ENCODE data around the gene ERP29. TPM values are rescaled to one million over a fixed set of nuclear protein-coding genes. Genes with fewer than 3 reads are reported as not detected.
"Not testable (repeated sequence)": the region's sequence is repeated elsewhere in the genome, so short reads cannot be mapped to it uniquely, and the experiment has no call there.

ERP29 gene
- total and polyA plus RNA-seq, 4 donors = 60.9 to 150 (median 115) TPM

DNA sequence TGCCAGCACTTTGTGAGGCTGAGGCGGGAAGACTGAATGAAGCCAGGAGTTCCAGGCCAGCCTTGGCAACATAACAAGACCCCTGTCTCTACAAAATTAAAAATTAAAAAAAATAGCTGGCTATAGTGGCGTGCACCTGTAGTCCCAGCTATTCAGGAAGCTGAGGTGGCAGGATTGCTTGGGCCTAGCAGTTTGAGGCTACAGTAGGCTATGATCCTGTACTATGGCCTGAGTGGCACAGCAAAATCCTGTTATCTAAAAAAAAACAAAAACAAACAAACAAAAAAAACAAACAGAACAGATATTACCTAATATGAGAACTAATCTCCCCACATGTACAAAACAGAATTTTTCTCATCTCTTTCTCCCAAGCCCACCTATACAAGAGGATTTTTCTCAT lies 15.9 kb upstream of the ERP29 start:
- H3K27ac ChIP-seq (ENCODE audit: low read depth in 1 of 2, low read length in 1 of 2) = no peak overlapping the region
- no peak overlapping the region for H3K4me3 ChIP-seq
- H3K9me3 ChIP-seq (ENCODE audit: control insufficient read depth in 4 of 4, insufficient read depth in 3 of 4, low read length in 3 of 4) = no peaks in the 10 kb centered on the region
- TF ChIP-seq, protein P1, sequence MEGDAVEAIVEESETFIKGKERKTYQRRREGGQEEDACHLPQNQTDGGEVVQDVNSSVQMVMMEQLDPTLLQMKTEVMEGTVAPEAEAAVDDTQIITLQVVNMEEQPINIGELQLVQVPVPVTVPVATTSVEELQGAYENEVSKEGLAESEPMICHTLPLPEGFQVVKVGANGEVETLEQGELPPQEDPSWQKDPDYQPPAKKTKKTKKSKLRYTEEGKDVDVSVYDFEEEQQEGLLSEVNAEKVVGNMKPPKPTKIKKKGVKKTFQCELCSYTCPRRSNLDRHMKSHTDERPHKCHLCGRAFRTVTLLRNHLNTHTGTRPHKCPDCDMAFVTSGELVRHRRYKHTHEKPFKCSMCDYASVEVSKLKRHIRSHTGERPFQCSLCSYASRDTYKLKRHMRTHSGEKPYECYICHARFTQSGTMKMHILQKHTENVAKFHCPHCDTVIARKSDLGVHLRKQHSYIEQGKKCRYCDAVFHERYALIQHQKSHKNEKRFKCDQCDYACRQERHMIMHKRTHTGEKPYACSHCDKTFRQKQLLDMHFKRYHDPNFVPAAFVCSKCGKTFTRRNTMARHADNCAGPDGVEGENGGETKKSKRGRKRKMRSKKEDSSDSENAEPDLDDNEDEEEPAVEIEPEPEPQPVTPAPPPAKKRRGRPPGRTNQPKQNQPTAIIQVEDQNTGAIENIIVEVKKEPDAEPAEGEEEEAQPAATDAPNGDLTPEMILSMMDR (IDR thresholded peaks at IDR 0.05; ENCODE audit: control extremely low read depth, extremely low read depth) = no peak
- DNase-seq = no peak
- no peak for ATAC-seq (ENCODE audit: insufficient read depth, low FRiP score)
- no peak overlapping the region for H3K9ac ChIP-seq (ENCODE audit: insufficient read depth in 1 of 2, low read length in 2 of 2)
- H3K27me3 ChIP-seq (ENCODE audit: control insufficient read depth in 3 of 3, insufficient read depth in 3 of 3, low read length in 2 of 3) = no peaks in the 10 kb centered on the region
- WGBS, 2 donors = 97% methylated on average over 2 of the region's 2 CpGs
- peaks cover 0 to 5% (median 0%) of the 10 kb centered on the region in 5 donors for H3K4me1 ChIP-seq (ENCODE audit: control insufficient read depth in 5 of 5, insufficient read depth in 5 of 5, low read length in 5 of 5)
- peaks cover 0 to 2% (median 0%) of the 10 kb centered on the region in 4 donors for H3K36me3 ChIP-seq (ENCODE audit: control insufficient read depth in 4 of 4, insufficient read depth in 4 of 4, low read length in 4 of 4)

DNA sequence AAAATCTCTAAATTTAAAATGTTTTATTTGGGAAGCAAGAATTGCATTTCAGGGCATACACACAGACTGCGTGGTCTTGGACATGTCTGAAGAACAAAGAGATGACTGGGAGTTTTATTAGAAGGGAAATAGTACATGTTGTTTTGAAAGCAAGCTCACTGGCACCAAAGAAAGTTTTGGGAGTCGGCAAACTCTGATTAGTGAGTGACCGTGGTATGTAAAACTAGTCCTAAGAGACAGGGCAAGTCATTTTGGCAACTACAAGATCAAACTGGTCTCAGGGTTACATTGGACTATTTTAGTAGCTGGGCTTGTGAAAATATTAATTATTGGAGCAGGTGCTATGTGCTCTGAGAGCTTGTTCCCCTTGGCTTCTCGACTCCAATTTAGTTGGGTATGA lies 15.2 kb upstream of the ERP29 start:
- 93 to 96% methylated on average over 4 of the region's 4 CpGs for WGBS, 2 donors
- H3K4me1 ChIP-seq (ENCODE audit: control insufficient read depth in 5 of 5, insufficient read depth in 5 of 5, low read length in 5 of 5) = peaks cover 0 to 5% (median 0%) of the 10 kb centered on the region in 5 donors
- no peak overlapping the region for H3K4me3 ChIP-seq
- ATAC-seq (ENCODE audit: insufficient read depth, low FRiP score) (no peak), DNase-seq (no peak)
- TF ChIP-seq, protein P1 (IDR thresholded peaks at IDR 0.05; ENCODE audit: control extremely low read depth, extremely low read depth) = no peak
- H3K27me3 ChIP-seq (ENCODE audit: control insufficient read depth in 3 of 3, insufficient read depth in 3 of 3, low read length in 2 of 3) = no peaks in the 10 kb centered on the region
- H3K9ac ChIP-seq (ENCODE audit: insufficient read depth in 1 of 2, low read length in 2 of 2) = no peak overlapping the region
- H3K9me3 ChIP-seq (ENCODE audit: control insufficient read depth in 4 of 4, insufficient read depth in 3 of 4, low read length in 3 of 4) = no peaks in the 10 kb centered on the region
- peaks cover 0 to 2% (median under 1%) of the 10 kb centered on the region in 4 donors for H3K36me3 ChIP-seq (ENCODE audit: control insufficient read depth in 4 of 4, insufficient read depth in 4 of 4, low read length in 4 of 4)
- H3K27ac ChIP-seq (ENCODE audit: low read depth in 1 of 2, low read length in 1 of 2) = no peak overlapping the region

DNA sequence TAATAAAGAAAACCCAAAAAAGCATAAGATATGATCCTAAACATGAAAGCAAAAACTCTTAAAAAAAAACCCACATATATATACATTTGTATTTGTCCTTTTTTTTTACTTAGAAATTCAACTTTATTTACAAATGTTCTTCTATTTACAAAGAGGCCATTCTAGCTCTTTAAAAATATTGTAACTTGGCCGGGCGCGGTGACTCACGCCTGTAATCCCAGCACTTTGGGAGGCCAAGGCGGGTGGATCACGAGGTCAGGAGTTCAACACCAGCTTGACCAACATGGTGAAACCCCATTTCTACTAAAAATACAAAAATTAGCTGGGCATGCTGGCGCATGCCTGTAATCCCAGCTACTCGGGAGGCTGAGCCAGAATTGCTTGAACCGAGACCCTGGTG lies 14.1 kb upstream of the ERP29 start:
- H3K36me3 ChIP-seq (ENCODE audit: control insufficient read depth in 4 of 4, insufficient read depth in 4 of 4, low read length in 4 of 4); ATAC-seq (ENCODE audit: insufficient read depth, low FRiP score); H3K9me3 ChIP-seq (ENCODE audit: control insufficient read depth in 4 of 4, insufficient read depth in 3 of 4, low read length in 3 of 4); H3K27me3 ChIP-seq (ENCODE audit: control insufficient read depth in 3 of 3, insufficient read depth in 3 of 3, low read length in 2 of 3); H3K9ac ChIP-seq (ENCODE audit: insufficient read depth in 1 of 2, low read length in 2 of 2); DNase-seq; H3K27ac ChIP-seq (ENCODE audit: low read depth in 1 of 2, low read length in 1 of 2); H3K4me1 ChIP-seq (ENCODE audit: control insufficient read depth in 5 of 5, insufficient read depth in 5 of 5, low read length in 5 of 5); H3K4me3 ChIP-seq: not testable (repeated sequence)
- WGBS, 2 donors = 87 to 90% methylated on average over 9 of the region's 9 CpGs

DNA sequence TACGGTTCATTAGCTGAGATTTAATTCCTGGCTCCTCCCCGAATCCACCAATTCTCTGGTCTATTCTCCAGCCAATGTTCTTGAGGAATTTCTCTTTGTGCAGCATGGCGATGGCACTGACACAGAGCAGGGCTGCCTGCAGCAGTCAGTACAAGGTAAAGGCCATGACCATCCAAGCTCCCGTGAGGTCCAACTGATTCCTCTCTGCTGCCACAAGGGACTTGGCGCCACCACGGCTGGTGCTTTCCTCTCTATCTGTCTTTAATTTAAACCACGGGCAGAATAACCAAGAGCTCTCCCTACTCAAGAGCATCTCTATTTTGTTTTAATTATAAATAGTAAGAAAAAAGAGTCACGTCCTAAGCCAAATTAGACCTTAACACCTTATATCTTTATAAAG lies 12.4 kb upstream of the ERP29 start:
- ATAC-seq (ENCODE audit: insufficient read depth, low FRiP score) (no peak), DNase-seq (no peak)
- H3K9me3 ChIP-seq (ENCODE audit: control insufficient read depth in 4 of 4, insufficient read depth in 3 of 4, low read length in 3 of 4) = no peaks in the 10 kb centered on the region
- H3K27ac ChIP-seq (ENCODE audit: low read depth in 1 of 2, low read length in 1 of 2) = no peak overlapping the region
- H3K9ac ChIP-seq (ENCODE audit: insufficient read depth in 1 of 2, low read length in 2 of 2) = no peak overlapping the region
- no peak overlapping the region for H3K4me3 ChIP-seq
- TF ChIP-seq, protein P1 (IDR thresholded peaks at IDR 0.05; ENCODE audit: control extremely low read depth, extremely low read depth) = no peak
- WGBS, 2 donors = 93 to 95% methylated on average over 8 of the region's 8 CpGs
- H3K27me3 ChIP-seq (ENCODE audit: control insufficient read depth in 3 of 3, insufficient read depth in 3 of 3, low read length in 2 of 3) = no peaks in the 10 kb centered on the region
- H3K4me1 ChIP-seq (ENCODE audit: control insufficient read depth in 5 of 5, insufficient read depth in 5 of 5, low read length in 5 of 5) = no peaks in the 10 kb centered on the region
- peaks cover 0 to 2% (median under 1%) of the 10 kb centered on the region in 4 donors for H3K36me3 ChIP-seq (ENCODE audit: control insufficient read depth in 4 of 4, insufficient read depth in 4 of 4, low read length in 4 of 4)

All from lung (tissue), 12 donors.